ENCODE results near the gene VPS35. TPM values are rescaled to one million over a fixed set of nuclear protein-coding genes. Genes with fewer than 3 reads are reported as not detected.

Gene VPS35
- total and polyA plus RNA-seq, 10 of the 15 experiments (the other 5 are each of a cell fraction or from before 2014, with no cell fraction given): 28.5 to 125 (median 60.6) TPM

DNA sequence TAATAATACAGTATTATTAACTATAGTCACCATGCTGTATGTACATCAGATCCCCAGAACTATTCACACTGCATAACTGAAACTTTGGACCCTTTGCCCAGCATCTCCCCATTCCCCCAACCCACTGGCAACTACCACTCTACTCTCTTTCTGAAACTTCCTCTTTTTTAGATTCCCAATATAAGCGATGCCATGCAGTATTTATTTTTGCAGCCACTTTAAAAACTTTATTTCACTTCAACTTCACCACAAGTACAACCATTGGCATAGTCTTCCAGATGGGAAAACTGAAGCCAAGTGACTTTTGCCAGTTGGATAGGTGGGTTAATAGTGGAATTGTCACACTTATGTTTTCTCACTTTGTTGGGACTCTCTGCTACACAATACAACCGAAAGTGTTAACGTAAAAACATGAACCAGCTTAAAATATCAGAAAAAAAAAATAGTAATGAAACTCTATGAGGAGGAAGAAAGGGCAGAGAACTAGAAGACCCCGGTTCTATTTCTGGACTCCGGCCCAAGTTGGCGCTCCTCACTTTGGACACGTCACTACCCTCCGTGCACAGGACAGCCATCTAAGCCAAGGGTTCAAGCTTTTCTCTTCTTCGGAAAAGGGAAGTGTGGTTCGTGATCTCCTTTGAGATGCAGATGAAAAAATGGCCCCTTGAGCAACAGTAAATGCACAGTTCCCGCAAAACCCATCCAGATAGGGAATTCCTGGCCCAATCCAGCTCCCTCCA lies 68.5 kb downstream of the VPS35 start (continued):
- TF ChIP-seq ZBTB40 (IDR thresholded peaks at IDR 0.05; ENCODE audit: borderline replicate concordance) (peak; percentile 64), IKZF2 (IDR thresholded peaks at IDR 0.05) (peak; percentile 54 to 59; a peak in 3 of 4 replicates), RUNX3 (IDR thresholded peaks at IDR 0.05; ENCODE audit: low read length) (no peak), SMARCA5 (IDR thresholded peaks at IDR 0.05) (no peak)
- TF ChIP-seq, protein P1, sequence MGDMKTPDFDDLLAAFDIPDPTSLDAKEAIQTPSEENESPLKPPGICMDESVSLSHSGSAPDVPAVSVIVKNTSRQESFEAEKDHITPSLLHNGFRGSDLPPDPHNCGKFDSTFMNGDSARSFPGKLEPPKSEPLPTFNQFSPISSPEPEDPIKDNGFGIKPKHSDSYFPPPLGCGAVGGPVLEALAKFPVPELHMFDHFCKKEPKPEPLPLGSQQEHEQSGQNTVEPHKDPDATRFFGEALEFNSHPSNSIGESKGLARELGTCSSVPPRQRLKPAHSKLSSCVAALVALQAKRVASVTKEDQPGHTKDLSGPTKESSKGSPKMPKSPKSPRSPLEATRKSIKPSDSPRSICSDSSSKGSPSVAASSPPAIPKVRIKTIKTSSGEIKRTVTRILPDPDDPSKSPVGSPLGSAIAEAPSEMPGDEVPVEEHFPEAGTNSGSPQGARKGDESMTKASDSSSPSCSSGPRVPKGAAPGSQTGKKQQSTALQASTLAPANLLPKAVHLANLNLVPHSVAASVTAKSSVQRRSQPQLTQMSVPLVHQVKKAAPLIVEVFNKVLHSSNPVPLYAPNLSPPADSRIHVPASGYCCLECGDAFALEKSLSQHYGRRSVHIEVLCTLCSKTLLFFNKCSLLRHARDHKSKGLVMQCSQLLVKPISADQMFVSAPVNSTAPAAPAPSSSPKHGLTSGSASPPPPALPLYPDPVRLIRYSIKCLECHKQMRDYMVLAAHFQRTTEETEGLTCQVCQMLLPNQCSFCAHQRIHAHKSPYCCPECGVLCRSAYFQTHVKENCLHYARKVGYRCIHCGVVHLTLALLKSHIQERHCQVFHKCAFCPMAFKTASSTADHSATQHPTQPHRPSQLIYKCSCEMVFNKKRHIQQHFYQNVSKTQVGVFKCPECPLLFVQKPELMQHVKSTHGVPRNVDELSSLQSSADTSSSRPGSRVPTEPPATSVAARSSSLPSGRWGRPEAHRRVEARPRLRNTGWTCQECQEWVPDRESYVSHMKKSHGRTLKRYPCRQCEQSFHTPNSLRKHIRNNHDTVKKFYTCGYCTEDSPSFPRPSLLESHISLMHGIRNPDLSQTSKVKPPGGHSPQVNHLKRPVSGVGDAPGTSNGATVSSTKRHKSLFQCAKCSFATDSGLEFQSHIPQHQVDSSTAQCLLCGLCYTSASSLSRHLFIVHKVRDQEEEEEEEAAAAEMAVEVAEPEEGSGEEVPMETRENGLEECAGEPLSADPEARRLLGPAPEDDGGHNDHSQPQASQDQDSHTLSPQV (IDR thresholded peaks at IDR 0.05): no peak

Measured in GM12878 (cell line).